Measurements from ENCODE around the gene CMTM3.

DNA sequence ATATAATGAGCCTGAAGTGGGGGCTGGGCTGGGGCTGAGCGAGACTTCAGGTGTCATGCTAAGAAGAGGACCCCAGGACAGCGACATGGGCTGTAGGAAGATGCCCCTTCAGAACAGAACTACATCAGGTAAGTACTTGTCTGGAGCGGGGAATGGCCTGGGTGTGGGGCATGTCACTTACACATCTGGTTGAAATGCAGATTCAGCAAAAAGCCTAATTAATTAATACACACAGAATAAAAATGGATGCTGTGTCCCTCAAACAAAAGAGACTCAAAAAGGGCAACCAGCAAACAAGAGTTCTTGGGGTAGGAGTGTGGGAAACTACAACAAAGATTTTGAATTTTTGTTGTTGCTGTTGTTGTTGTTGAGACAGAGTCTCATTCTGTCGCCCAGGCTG is 13.5 kb upstream of the CMTM3 start:
- TF ChIP-seq, protein P1, sequence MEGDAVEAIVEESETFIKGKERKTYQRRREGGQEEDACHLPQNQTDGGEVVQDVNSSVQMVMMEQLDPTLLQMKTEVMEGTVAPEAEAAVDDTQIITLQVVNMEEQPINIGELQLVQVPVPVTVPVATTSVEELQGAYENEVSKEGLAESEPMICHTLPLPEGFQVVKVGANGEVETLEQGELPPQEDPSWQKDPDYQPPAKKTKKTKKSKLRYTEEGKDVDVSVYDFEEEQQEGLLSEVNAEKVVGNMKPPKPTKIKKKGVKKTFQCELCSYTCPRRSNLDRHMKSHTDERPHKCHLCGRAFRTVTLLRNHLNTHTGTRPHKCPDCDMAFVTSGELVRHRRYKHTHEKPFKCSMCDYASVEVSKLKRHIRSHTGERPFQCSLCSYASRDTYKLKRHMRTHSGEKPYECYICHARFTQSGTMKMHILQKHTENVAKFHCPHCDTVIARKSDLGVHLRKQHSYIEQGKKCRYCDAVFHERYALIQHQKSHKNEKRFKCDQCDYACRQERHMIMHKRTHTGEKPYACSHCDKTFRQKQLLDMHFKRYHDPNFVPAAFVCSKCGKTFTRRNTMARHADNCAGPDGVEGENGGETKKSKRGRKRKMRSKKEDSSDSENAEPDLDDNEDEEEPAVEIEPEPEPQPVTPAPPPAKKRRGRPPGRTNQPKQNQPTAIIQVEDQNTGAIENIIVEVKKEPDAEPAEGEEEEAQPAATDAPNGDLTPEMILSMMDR (IDR thresholded peaks at IDR 0.05; ENCODE audit: insufficient read depth, low read depth, low read length), result no peak
- no peak for TF ChIP-seq EZH2 (IDR thresholded peaks at IDR 0.05; ENCODE audit: insufficient read depth, low read length)

Data from astrocyte (in vitro differentiated cells and primary cell).